ENCODE measurements around the gene SCTR. TPM values are rescaled to one million over a fixed set of nuclear protein-coding genes. Genes with fewer than 3 reads are reported as not detected.

Gene SCTR
- total RNA-seq, 1 donor from 2014 or later = not detected

GRCh38 chr2:119419803-119420508, 104.3 kb downstream of the SCTR start:
- H3K36me3 Mint-ChIP-seq = peaks cover 2% of the 10 kb centered on the region
- DNase-seq (ENCODE audit: low spot score) = no peak
- no peaks in the 10 kb centered on the region for H3K36me3 ChIP-seq
- H3K79me2 ChIP-seq (ENCODE audit: low read depth) = no peaks in the 10 kb centered on the region
- H3K4me2 ChIP-seq = no peak overlapping the region
- H3K4me1 Mint-ChIP-seq = peaks cover 6% of the 10 kb centered on the region
- no peak overlapping the region for H3K9ac ChIP-seq
- no peak overlapping the region for H3K27ac Mint-ChIP-seq
- no peak overlapping the region for H3K4me3 Mint-ChIP-seq
- TF ChIP-seq CTCF (IDR thresholded peaks at IDR 0.05) = no peak
- no peak for TF ChIP-seq EZH2phosphoT487 (IDR thresholded peaks at IDR 0.05)
- no peak for TF ChIP-seq EZH2 (IDR thresholded peaks at IDR 0.05)
- H3K9me3 Mint-ChIP-seq = peaks cover 13% of the 10 kb centered on the region
- no peak overlapping the region for H2AFZ ChIP-seq (replicated peaks)
- no peaks in the 10 kb centered on the region for H3F3A ChIP-seq (ENCODE audit: low read depth)
- H3K9me3 ChIP-seq (ENCODE audit: low read depth) = no peaks in the 10 kb centered on the region
- H4K20me1 ChIP-seq (ENCODE audit: low read depth) = no peaks in the 10 kb centered on the region
- no peaks in the 10 kb centered on the region for H3K27me3 ChIP-seq
- H3K4me3 ChIP-seq = no peak overlapping the region
- no peak overlapping the region for H3K27ac ChIP-seq
- peaks cover 3% of the 10 kb centered on the region for H3K27me3 Mint-ChIP-seq (ENCODE audit: insufficient read depth, low read depth)
- H3K4me1 ChIP-seq = no peaks in the 10 kb centered on the region

GRCh38 chr2:119419065-119419464, 105.2 kb downstream of the SCTR start:
- no peaks in the 10 kb centered on the region for H3K27me3 ChIP-seq
- peaks cover 2% of the 10 kb centered on the region for H3K36me3 Mint-ChIP-seq
- no peak overlapping the region for H3K9ac ChIP-seq
- no peaks in the 10 kb centered on the region for H3K36me3 ChIP-seq
- no peaks in the 10 kb centered on the region for H3K4me1 ChIP-seq
- peaks cover 3% of the 10 kb centered on the region for H3K27me3 Mint-ChIP-seq (ENCODE audit: insufficient read depth, low read depth)
- no peak overlapping the region for H3K4me3 Mint-ChIP-seq
- H3F3A ChIP-seq (ENCODE audit: low read depth) = no peaks in the 10 kb centered on the region
- H3K27ac ChIP-seq = no peak overlapping the region
- no peak for TF ChIP-seq CTCF (IDR thresholded peaks at IDR 0.05)
- TF ChIP-seq EZH2 (IDR thresholded peaks at IDR 0.05) = no peak
- no peak for TF ChIP-seq EZH2phosphoT487 (IDR thresholded peaks at IDR 0.05)
- H4K20me1 ChIP-seq (ENCODE audit: low read depth) = no peaks in the 10 kb centered on the region
- peaks cover 16% of the 10 kb centered on the region for H3K9me3 Mint-ChIP-seq
- H3K9me3 ChIP-seq (ENCODE audit: low read depth) = no peaks in the 10 kb centered on the region
- no peak overlapping the region for H3K4me3 ChIP-seq
- no peaks in the 10 kb centered on the region for H3K79me2 ChIP-seq (ENCODE audit: low read depth)
- DNase-seq (ENCODE audit: low spot score) = no peak
- H2AFZ ChIP-seq (replicated peaks) = no peak overlapping the region
- H3K4me2 ChIP-seq = no peak overlapping the region
- no peak overlapping the region for H3K27ac Mint-ChIP-seq
- peaks cover 6% of the 10 kb centered on the region for H3K4me1 Mint-ChIP-seq

- DNase-seq (ENCODE audit: low spot score) = no peak
- peaks cover 2% of the 10 kb centered on the region for H3K4me1 Mint-ChIP-seq
- Histone ChIP-seq H3K27ac (no peak overlapping the region), H3K4me3 (no peak overlapping the region), H3K27me3 (no peaks in the 10 kb centered on the region), H4K20me1 (ENCODE audit: low read depth) (no peaks in the 10 kb centered on the region), H3K9me3 (ENCODE audit: low read depth) (no peaks in the 10 kb centered on the region), H3K4me2 (no peak overlapping the region), H3K4me1 (no peaks in the 10 kb centered on the region), H2AFZ (replicated peaks) (no peak overlapping the region), H3F3A (ENCODE audit: low read depth) (no peaks in the 10 kb centered on the region), H3K9ac (no peak overlapping the region), H3K79me2 (ENCODE audit: low read depth) (no peaks in the 10 kb centered on the region), H3K36me3 (no peaks in the 10 kb centered on the region)
- no peak overlapping the region for H3K27ac Mint-ChIP-seq
- H3K27me3 Mint-ChIP-seq (ENCODE audit: insufficient read depth, low read depth) = peaks cover 3% of the 10 kb centered on the region
- H3K9me3 Mint-ChIP-seq = peaks cover 20% of the 10 kb centered on the region
- H3K4me3 Mint-ChIP-seq = no peak overlapping the region
- H3K36me3 Mint-ChIP-seq = peaks cover 2% of the 10 kb centered on the region
- TF ChIP-seq CTCF (IDR thresholded peaks at IDR 0.05) = no peak
- TF ChIP-seq EZH2 (IDR thresholded peaks at IDR 0.05) = no peak
- TF ChIP-seq EZH2phosphoT487 (IDR thresholded peaks at IDR 0.05) = no peak
Observed at GRCh38 chr2:119417908-119418307, 106.4 kb downstream of the SCTR start.
